ENCODE data around the gene ADGRA3. TPM values are rescaled to one million over a fixed set of nuclear protein-coding genes. Genes with fewer than 3 reads are reported as not detected.
A peak's percentile ranks its signal among the peaks of the same experiment; 100 is the strongest.

ADGRA3 gene
- polyA plus RNA-seq, 1 donor from 2014 or later, result 40.5 TPM

DNA sequence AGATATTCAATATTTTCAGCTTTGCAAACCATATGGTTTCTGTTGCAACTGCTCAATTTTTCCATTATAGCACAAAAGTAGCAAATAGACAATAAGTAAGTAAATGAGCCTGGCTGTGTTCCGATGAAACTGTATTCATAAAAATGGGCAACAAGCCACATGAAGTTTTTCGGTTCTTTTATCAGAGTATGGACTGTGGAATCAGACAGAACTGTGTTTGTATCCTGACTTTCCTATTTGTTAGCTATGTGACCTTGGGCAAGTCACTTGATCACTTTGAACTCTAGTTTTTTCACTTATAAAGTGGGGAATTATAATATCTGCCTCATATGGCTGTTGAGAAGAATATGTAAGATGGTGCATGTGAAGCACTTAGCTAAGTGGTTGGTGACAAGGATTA lies 23.4 kb upstream of the ADGRA3 start:
- no peaks in the 10 kb centered on the region for H3K36me3 ChIP-seq (ENCODE audit: insufficient read depth, low read length)
- no peak overlapping the region for H3K9ac ChIP-seq (ENCODE audit: low read length)
- H3K9me2 ChIP-seq (ENCODE audit: insufficient read depth, low read length), result no peaks in the 10 kb centered on the region
- no peaks in the 10 kb centered on the region for H3K9me3 ChIP-seq (ENCODE audit: low read length)
- H3K27me3 ChIP-seq (ENCODE audit: insufficient read depth, low read depth, low read length), result no peaks in the 10 kb centered on the region
- no peaks in the 10 kb centered on the region for H4K20me1 ChIP-seq (ENCODE audit: insufficient read depth)
- H3K4me2 ChIP-seq (ENCODE audit: low read length), result no peak overlapping the region
- H2AFZ ChIP-seq (ENCODE audit: low read depth, low read length), result no peak overlapping the region
- TF ChIP-seq EP300 (conservative IDR thresholded peaks at IDR 0.05; ENCODE audit: poor library complexity, severe bottlenecking) (no peak), RAD21 (conservative IDR thresholded peaks at IDR 0.05) (no peak)
- H3K79me2 ChIP-seq (replicated peaks; ENCODE audit: insufficient read depth, low read length), result no peaks in the 10 kb centered on the region
- H3K27ac ChIP-seq (ENCODE audit: low read length), result no peak overlapping the region
- H3F3A ChIP-seq (ENCODE audit: insufficient read depth, low read length, poor library complexity, severe bottlenecking), result no peaks in the 10 kb centered on the region
- no peak overlapping the region for H3K4me3 ChIP-seq (ENCODE audit: low read length)

DNA sequence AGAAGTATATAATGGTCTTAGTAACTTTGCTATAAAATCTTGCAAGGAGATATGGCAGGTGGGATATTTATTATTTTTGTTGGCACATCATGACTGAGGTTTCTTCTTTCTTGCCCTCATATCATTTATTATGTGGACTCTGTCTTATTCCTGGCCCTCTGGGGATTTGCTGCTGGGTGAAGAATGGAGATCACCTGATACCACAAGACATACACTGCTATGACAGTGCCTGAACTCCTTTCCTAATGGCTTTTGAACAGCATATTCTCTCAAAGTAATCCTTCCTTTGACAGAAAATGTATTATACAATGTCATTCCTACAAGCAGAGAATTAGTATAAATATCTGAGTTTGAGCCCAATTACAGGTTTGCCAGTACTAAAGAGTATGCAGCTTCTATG lies 22.0 kb upstream of the ADGRA3 start:
- no peak for TF ChIP-seq EZH2 (IDR thresholded peaks at IDR 0.05; ENCODE audit: borderline replicate concordance, insufficient read depth, low read length, poor library complexity, severe bottlenecking)
- TF ChIP-seq MXI1 (conservative IDR thresholded peaks at IDR 0.05; ENCODE audit: poor library complexity, severe bottlenecking), result no peak
- no peak for TF ChIP-seq RAD21 (conservative IDR thresholded peaks at IDR 0.05)
- TF ChIP-seq EP300 (conservative IDR thresholded peaks at IDR 0.05; ENCODE audit: poor library complexity, severe bottlenecking), result no peak
- TF ChIP-seq, protein P1, sequence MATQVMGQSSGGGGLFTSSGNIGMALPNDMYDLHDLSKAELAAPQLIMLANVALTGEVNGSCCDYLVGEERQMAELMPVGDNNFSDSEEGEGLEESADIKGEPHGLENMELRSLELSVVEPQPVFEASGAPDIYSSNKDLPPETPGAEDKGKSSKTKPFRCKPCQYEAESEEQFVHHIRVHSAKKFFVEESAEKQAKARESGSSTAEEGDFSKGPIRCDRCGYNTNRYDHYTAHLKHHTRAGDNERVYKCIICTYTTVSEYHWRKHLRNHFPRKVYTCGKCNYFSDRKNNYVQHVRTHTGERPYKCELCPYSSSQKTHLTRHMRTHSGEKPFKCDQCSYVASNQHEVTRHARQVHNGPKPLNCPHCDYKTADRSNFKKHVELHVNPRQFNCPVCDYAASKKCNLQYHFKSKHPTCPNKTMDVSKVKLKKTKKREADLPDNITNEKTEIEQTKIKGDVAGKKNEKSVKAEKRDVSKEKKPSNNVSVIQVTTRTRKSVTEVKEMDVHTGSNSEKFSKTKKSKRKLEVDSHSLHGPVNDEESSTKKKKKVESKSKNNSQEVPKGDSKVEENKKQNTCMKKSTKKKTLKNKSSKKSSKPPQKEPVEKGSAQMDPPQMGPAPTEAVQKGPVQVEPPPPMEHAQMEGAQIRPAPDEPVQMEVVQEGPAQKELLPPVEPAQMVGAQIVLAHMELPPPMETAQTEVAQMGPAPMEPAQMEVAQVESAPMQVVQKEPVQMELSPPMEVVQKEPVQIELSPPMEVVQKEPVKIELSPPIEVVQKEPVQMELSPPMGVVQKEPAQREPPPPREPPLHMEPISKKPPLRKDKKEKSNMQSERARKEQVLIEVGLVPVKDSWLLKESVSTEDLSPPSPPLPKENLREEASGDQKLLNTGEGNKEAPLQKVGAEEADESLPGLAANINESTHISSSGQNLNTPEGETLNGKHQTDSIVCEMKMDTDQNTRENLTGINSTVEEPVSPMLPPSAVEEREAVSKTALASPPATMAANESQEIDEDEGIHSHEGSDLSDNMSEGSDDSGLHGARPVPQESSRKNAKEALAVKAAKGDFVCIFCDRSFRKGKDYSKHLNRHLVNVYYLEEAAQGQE (IDR thresholded peaks at IDR 0.05; ENCODE audit: borderline replicate concordance), result no peak
- TF ChIP-seq TAF1 (IDR thresholded peaks at IDR 0.05; ENCODE audit: low read depth), result no peak
- TF ChIP-seq, protein P2, sequence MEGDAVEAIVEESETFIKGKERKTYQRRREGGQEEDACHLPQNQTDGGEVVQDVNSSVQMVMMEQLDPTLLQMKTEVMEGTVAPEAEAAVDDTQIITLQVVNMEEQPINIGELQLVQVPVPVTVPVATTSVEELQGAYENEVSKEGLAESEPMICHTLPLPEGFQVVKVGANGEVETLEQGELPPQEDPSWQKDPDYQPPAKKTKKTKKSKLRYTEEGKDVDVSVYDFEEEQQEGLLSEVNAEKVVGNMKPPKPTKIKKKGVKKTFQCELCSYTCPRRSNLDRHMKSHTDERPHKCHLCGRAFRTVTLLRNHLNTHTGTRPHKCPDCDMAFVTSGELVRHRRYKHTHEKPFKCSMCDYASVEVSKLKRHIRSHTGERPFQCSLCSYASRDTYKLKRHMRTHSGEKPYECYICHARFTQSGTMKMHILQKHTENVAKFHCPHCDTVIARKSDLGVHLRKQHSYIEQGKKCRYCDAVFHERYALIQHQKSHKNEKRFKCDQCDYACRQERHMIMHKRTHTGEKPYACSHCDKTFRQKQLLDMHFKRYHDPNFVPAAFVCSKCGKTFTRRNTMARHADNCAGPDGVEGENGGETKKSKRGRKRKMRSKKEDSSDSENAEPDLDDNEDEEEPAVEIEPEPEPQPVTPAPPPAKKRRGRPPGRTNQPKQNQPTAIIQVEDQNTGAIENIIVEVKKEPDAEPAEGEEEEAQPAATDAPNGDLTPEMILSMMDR (IDR thresholded peaks at IDR 0.05; ENCODE audit: poor library complexity, severe bottlenecking), result no peak
- no peak for TF ChIP-seq POLR2AphosphoS5 (IDR thresholded peaks at IDR 0.05)
- no peak for TF ChIP-seq SMC3 (conservative IDR thresholded peaks at IDR 0.05; ENCODE audit: poor library complexity)
- H3K4me2 ChIP-seq (ENCODE audit: low read length), result peak overlapping the region; percentile 25
- no peak overlapping the region for H3K4me3 ChIP-seq (ENCODE audit: low read length)

DNA sequence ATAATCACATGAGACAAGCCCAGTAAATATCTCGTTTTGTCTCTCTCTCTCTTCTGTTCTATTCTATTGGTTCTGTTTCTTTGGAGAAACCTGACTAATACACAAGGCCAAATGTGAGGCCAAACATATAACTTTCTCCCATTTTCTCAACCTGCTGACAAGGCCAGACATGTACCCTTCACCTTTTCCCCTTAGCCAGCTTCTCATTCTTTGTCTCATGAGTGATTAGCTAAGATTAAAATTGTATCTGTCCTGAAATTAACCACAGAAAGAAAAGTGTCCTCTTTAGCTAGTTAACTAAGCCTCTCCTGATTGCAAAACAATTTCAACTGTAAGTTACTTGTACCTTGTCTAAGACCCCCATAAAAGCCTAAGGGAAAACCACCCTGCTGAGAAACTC lies 18.5 kb upstream of the ADGRA3 start:
- Histone ChIP-seq H3K9ac (ENCODE audit: low read length) (no peak overlapping the region), H4K20me1 (ENCODE audit: insufficient read depth) (no peaks in the 10 kb centered on the region), H3K27ac (ENCODE audit: low read length) (no peak overlapping the region), H3K9me3 (ENCODE audit: low read length) (no peaks in the 10 kb centered on the region), H3K79me2 (replicated peaks; ENCODE audit: insufficient read depth, low read length) (no peaks in the 10 kb centered on the region), H3K4me2 (ENCODE audit: low read length) (no peak overlapping the region), H3K4me3 (ENCODE audit: low read length) (no peak overlapping the region), H3K9me2 (ENCODE audit: insufficient read depth, low read length) (no peaks in the 10 kb centered on the region), H3F3A (ENCODE audit: insufficient read depth, low read length, poor library complexity, severe bottlenecking) (no peaks in the 10 kb centered on the region), H3K27me3 (ENCODE audit: insufficient read depth, low read depth, low read length) (no peaks in the 10 kb centered on the region), H3K36me3 (ENCODE audit: insufficient read depth, low read length) (no peaks in the 10 kb centered on the region), H2AFZ (ENCODE audit: low read depth, low read length) (no peak overlapping the region)
- TF ChIP-seq POLR2AphosphoS5 (IDR thresholded peaks at IDR 0.05), result no peak
- TF ChIP-seq RAD21 (conservative IDR thresholded peaks at IDR 0.05), result no peak
- TF ChIP-seq EP300 (conservative IDR thresholded peaks at IDR 0.05; ENCODE audit: poor library complexity, severe bottlenecking), result no peak
- TF ChIP-seq, protein P1 (IDR thresholded peaks at IDR 0.05; ENCODE audit: borderline replicate concordance), result no peak
- no peak for TF ChIP-seq EZH2 (IDR thresholded peaks at IDR 0.05; ENCODE audit: borderline replicate concordance, insufficient read depth, low read length, poor library complexity, severe bottlenecking)

More for the DNA sequence above, 22.0 kb upstream of the ADGRA3 start:
- no peak overlapping the region for H3K9ac ChIP-seq (ENCODE audit: low read length)
- no peaks in the 10 kb centered on the region for H3K79me2 ChIP-seq (replicated peaks; ENCODE audit: insufficient read depth, low read length)
- no peaks in the 10 kb centered on the region for H3F3A ChIP-seq (ENCODE audit: insufficient read depth, low read length, poor library complexity, severe bottlenecking)
- H3K27ac ChIP-seq (ENCODE audit: low read length), result peak overlapping the region; percentile 4
- no peaks in the 10 kb centered on the region for H3K9me2 ChIP-seq (ENCODE audit: insufficient read depth, low read length)
- no peaks in the 10 kb centered on the region for H3K9me3 ChIP-seq (ENCODE audit: low read length)
- H3K27me3 ChIP-seq (ENCODE audit: insufficient read depth, low read depth, low read length), result no peaks in the 10 kb centered on the region
- no peaks in the 10 kb centered on the region for H3K36me3 ChIP-seq (ENCODE audit: insufficient read depth, low read length)
- H2AFZ ChIP-seq (ENCODE audit: low read depth, low read length), result no peak overlapping the region
- no peaks in the 10 kb centered on the region for H4K20me1 ChIP-seq (ENCODE audit: insufficient read depth)
